PC-3 (cell line): Measurements from ENCODE around the gene CD244. TPM values are rescaled to one million over a fixed set of nuclear protein-coding genes. Genes with fewer than 3 reads are reported as not detected.

Experiments
- ATAC-seq: fragments of 200-7000 bp; cut with Tn5 transposase; 2 replicates; pipeline ENCODE4 v1.9.1; 2020; ENCODE audit warnings: mild to moderate bottlenecking, moderate library complexity
- BruUV-seq: library from RNA; stranded (reverse); fragments of 400-500 nt; replicated peaks from 2 replicates; lab custom pipeline; 2021; lab: Mats Ljungman, UMichigan
- CTCF ChIA-PET: fragments of 300-600 bp; sonication (Branson Sonifier 250); formaldehyde crosslinking; loops from one replicate; lab custom pipeline; 2022; ENCODE audit warnings: antibody characterized with exemption; lab: Charles Lee
- POLR2A ChIA-PET: fragments of 300-600 bp; sonication (Branson Sonifier 250); formaldehyde crosslinking; loops from one replicate; lab custom pipeline; 2022; ENCODE audit warnings: antibody characterized with exemption; ENCODE audit not compliant: unreplicated experiment; lab: Charles Lee
- DNase-seq: peaks from one replicate; pipeline ENCODE4 v3.0.0-alpha.2; 2015
- H2AFZ ChIP-seq: fragments of 300-600 bp; sonication (generic); 2 replicates; pipeline ENCODE4 v1.6.0; 2016; ENCODE audit warnings: antibody characterized with exemption, low read length
- H3F3A ChIP-seq: fragments of 300-600 bp; sonication (generic); one replicate; pipeline ENCODE4 v1.6.0; 2017; ENCODE audit warnings: antibody characterized with exemption, low read length, control low read depth, mild to moderate bottlenecking; ENCODE audit not compliant: unreplicated experiment
- H3K27ac ChIP-seq: fragments of 300-600 bp; sonication (generic); 2 replicates; pipeline ENCODE4 v1.5.1; 2016; ENCODE audit warnings: mild to moderate bottlenecking, low read length
- H3K27me3 ChIP-seq: fragments of 300-600 bp; sonication (generic); 2 replicates; pipeline ENCODE4 v1.6.1; 2016; ENCODE audit warnings: low read length, mixed read lengths
- H3K36me3 ChIP-seq: fragments of 300-600 bp; sonication (generic); 2 replicates; pipeline ENCODE4 v1.6.1; 2016; ENCODE audit warnings: low read depth, mixed run types, low read length, mixed read lengths
- H3K4me1 ChIP-seq: fragments of 300-600 bp; sonication (generic); 2 replicates; pipeline ENCODE4 v1.5.1; 2016; ENCODE audit warnings: low read length; ENCODE audit not compliant: insufficient read depth
- H3K4me2 ChIP-seq: fragments of 300-600 bp; sonication (generic); 2 replicates; pipeline ENCODE4 v1.6.0; 2016; ENCODE audit warnings: low read length
- H3K4me3 ChIP-seq: fragments of 300-600 bp; sonication (generic); 2 replicates; pipeline ENCODE4 v1.5.1; 2016; ENCODE audit warnings: mild to moderate bottlenecking, low read length, mixed read lengths
- H3K79me2 ChIP-seq: fragments of 300-600 bp; sonication (generic); 2 replicates; pipeline ENCODE4 v1.6.1; 2017; ENCODE audit warnings: low read length, mixed read lengths
- H3K9ac ChIP-seq: fragments of 300-600 bp; sonication (generic); 2 replicates; pipeline ENCODE4 v1.6.0; 2016; ENCODE audit warnings: mild to moderate bottlenecking, low read length
- H3K9me2 ChIP-seq: fragments of 300-600 bp; sonication (generic); replicated peaks from 2 replicates; pipeline ENCODE4 v1.6.1; 2016; ENCODE audit warnings: mixed run types, low read length, mixed read lengths
- H3K9me3 ChIP-seq: fragments of 300-600 bp; sonication (generic); 2 replicates; pipeline ENCODE4 v1.6.1; 2016; ENCODE audit warnings: low read length, mixed read lengths
- H4K20me1 ChIP-seq: fragments of 300-600 bp; sonication (generic); 2 replicates; pipeline ENCODE4 v1.6.1; 2016; ENCODE audit warnings: low read length, mixed read lengths
- CTCF ChIP-seq: fragments of 300-600 bp; sonication (generic); conservative IDR thresholded peaks from 2 replicates; pipeline ENCODE4 v1.5.1; 2017; ENCODE audit warnings: antibody characterized with exemption, low read depth, mild to moderate bottlenecking, low read length
- EZH2 ChIP-seq: fragments of 300-600 bp; sonication (generic); IDR thresholded peaks from one replicate; pipeline ENCODE4 v1.6.1; 2017; ENCODE audit warnings: antibody characterized with exemption, mild to moderate bottlenecking, low read length; ENCODE audit not compliant: unreplicated experiment
- EZH2phosphoT487 ChIP-seq: fragments of 300-600 bp; sonication (generic); IDR thresholded peaks from 2 replicates; pipeline ENCODE4 v1.6.1; 2018; ENCODE audit warnings: mild to moderate bottlenecking, antibody characterized with exemption, low read length, borderline replicate concordance
- intact Hi-C: fragments of 100-400 bp; cut with micrococcal nuclease; formaldehyde crosslinking; loops from 2 replicates; pipeline ENCODE4 v1.9.0; 2023
- total RNA-seq: library from RNA; depleted of rRNA; stranded (reverse); fragments of >200 nt; gene quantifications from 2 replicates; pipeline ENCODE4 v1.2.3, GENCODE V29; 2014

The CD244 gene
- total RNA-seq, 1 experiment from 2014 or later: not detected

- Histone ChIP-seq H3F3A (no peaks in the 10 kb centered on the region), H3K36me3 (no peaks in the 10 kb centered on the region), H3K9me3 (peaks cover 12% of the 10 kb centered on the region), H4K20me1 (no peaks in the 10 kb centered on the region), H3K27ac (no peak overlapping the region), H2AFZ (no peak overlapping the region), H3K4me1 (no peaks in the 10 kb centered on the region), H3K9me2 (no peaks in the 10 kb centered on the region), H3K4me2 (no peak overlapping the region), H3K27me3 (no peaks in the 10 kb centered on the region), H3K4me3 (no peak overlapping the region), H3K79me2 (no peaks in the 10 kb centered on the region), H3K9ac (no peak overlapping the region)
- BruUV-seq: no TSS peak
- intact Hi-C loops: no loop called here
- TF ChIP-seq EZH2: no peak
- TF ChIP-seq EZH2phosphoT487: no peak
- TF ChIP-seq CTCF: no peak
- ATAC-seq (no peak), DNase-seq (no peak)
- CTCF ChIA-PET: no interaction called here
- POLR2A ChIA-PET: no interaction called here
Measured at GRCh38 chr1:160807738-160808137, 54.9 kb downstream of the CD244 start.

- no peak overlapping the region for H3K27ac ChIP-seq
- TF ChIP-seq EZH2 (no peak), EZH2phosphoT487 (no peak), CTCF (no peak)
- DNase-seq (no peak), ATAC-seq (no peak)
- H3K27me3 ChIP-seq: no peaks in the 10 kb centered on the region
- H3K9ac ChIP-seq: no peak overlapping the region
- no peaks in the 10 kb centered on the region for H3K36me3 ChIP-seq
- no peak overlapping the region for H3K4me2 ChIP-seq
- H3K4me3 ChIP-seq: no peak overlapping the region
- no peaks in the 10 kb centered on the region for H3K79me2 ChIP-seq
- peaks cover 12% of the 10 kb centered on the region for H3K9me3 ChIP-seq
- H3F3A ChIP-seq: no peaks in the 10 kb centered on the region
- no peaks in the 10 kb centered on the region for H3K9me2 ChIP-seq
- CTCF ChIA-PET: interaction anchor here (0.8 kb wide), 1 partner anchor 26 kb away, joined by 3 read pairs; no protein-coding TSS in a partner anchor
- no TSS peak for BruUV-seq
- H2AFZ ChIP-seq: no peak overlapping the region
- POLR2A ChIA-PET: no interaction called here
- intact Hi-C loops: no loop called here
- H4K20me1 ChIP-seq: no peaks in the 10 kb centered on the region
- H3K4me1 ChIP-seq: no peaks in the 10 kb centered on the region
Measured at GRCh38 chr1:160807247-160807646, 55.4 kb downstream of the CD244 start.

- Histone ChIP-seq H3K9ac (no peak overlapping the region), H3K27ac (no peak overlapping the region), H3K4me1 (no peaks in the 10 kb centered on the region), H3F3A (no peaks in the 10 kb centered on the region), H3K36me3 (no peaks in the 10 kb centered on the region), H3K9me2 (no peaks in the 10 kb centered on the region), H3K79me2 (no peaks in the 10 kb centered on the region), H3K4me2 (no peak overlapping the region), H3K27me3 (no peaks in the 10 kb centered on the region), H3K9me3 (peaks cover 12% of the 10 kb centered on the region), H3K4me3 (no peak overlapping the region), H4K20me1 (no peaks in the 10 kb centered on the region), H2AFZ (no peak overlapping the region)
- ChIA-PET POLR2A (no interaction called here), CTCF (interaction anchor here (0.8 kb wide), 1 partner anchor 26 kb away, joined by 3 read pairs; no protein-coding TSS in a partner anchor)
- intact Hi-C loops: no loop called here
- TF ChIP-seq CTCF (no peak), EZH2phosphoT487 (no peak), EZH2 (no peak)
- ATAC-seq (no peak), DNase-seq (no peak)
- BruUV-seq: no TSS peak
Measured at GRCh38 chr1:160806784-160807183, 55.9 kb downstream of the CD244 start.
